Measurements from ENCODE around the gene PHF21A.

DNA sequence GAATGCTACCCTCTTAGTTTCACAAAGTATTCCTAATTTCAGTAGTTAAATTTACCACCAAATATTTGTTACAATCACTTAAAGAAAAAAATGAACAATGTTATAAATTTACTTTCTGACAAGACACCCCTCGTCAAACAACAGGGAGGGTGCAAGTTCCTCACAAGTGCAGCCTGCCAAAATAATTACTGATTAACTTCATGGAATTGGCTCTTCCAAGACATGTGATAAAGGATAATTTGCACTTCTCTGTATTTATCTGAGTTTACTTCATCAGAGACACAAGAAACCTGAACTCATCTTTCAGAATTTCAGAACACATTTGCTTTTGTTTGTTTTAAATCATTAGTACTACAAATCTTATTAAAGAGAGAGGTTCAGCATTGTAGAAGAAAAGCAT is 132.3 kb downstream of the PHF21A start:
- TF ChIP-seq, protein P1, sequence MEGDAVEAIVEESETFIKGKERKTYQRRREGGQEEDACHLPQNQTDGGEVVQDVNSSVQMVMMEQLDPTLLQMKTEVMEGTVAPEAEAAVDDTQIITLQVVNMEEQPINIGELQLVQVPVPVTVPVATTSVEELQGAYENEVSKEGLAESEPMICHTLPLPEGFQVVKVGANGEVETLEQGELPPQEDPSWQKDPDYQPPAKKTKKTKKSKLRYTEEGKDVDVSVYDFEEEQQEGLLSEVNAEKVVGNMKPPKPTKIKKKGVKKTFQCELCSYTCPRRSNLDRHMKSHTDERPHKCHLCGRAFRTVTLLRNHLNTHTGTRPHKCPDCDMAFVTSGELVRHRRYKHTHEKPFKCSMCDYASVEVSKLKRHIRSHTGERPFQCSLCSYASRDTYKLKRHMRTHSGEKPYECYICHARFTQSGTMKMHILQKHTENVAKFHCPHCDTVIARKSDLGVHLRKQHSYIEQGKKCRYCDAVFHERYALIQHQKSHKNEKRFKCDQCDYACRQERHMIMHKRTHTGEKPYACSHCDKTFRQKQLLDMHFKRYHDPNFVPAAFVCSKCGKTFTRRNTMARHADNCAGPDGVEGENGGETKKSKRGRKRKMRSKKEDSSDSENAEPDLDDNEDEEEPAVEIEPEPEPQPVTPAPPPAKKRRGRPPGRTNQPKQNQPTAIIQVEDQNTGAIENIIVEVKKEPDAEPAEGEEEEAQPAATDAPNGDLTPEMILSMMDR (IDR thresholded peaks at IDR 0.05) = no peak
- TF ChIP-seq POLR2A (IDR thresholded peaks at IDR 0.05) = no peak
- TF ChIP-seq POLR2AphosphoS5 (IDR thresholded peaks at IDR 0.05) = no peak
